CD4-positive, alpha-beta T cell treated with Interleukin-15 for 4 hours (primary cell): ENCODE results near the gene C17orf107.
A peak's percentile ranks its signal among the peaks of the same experiment; 100 is the strongest.

Experiments used
- DNase-seq: peaks from one replicate; pipeline ENCODE4 v3.0.0-alpha.2; 2020; ENCODE audit warnings: low spot score

Gene C17orf107

GRCh38 chr17:4877089-4877488 lies 22.2 kb upstream of the C17orf107 start:
- no peak for DNase-seq

- no peak for DNase-seq
Measured at GRCh38 chr17:4879601-4880000, 19.7 kb upstream of the C17orf107 start.

- DNase-seq: no peak
Measured at GRCh38 chr17:4880857-4881256, 18.5 kb upstream of the C17orf107 start.

GRCh38 chr17:4881761-4882555 lies 17.4 kb upstream of the C17orf107 start:
- DNase-seq: peak; percentile 62

DNA sequence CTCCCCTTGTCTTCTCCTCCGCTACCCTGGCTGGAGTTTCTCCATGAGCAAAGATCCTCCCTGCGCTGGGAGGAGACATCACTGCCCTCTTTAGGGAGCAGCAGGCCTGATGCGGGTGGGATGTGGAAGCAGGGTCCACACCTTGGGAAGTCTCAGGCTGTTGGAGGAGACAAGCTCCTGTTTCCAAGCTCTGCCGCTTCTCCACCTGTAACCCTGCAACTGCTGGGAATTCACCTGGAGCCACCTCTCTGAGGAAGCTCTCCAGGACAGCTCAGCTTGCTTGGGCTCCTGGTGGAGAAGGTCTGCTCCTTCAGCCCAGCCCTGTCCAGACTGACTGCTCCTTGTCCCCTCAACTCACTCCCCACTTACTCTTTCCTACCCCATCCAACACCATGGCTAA lies 14.8 kb upstream of the C17orf107 start:
- no peak for DNase-seq

DNA sequence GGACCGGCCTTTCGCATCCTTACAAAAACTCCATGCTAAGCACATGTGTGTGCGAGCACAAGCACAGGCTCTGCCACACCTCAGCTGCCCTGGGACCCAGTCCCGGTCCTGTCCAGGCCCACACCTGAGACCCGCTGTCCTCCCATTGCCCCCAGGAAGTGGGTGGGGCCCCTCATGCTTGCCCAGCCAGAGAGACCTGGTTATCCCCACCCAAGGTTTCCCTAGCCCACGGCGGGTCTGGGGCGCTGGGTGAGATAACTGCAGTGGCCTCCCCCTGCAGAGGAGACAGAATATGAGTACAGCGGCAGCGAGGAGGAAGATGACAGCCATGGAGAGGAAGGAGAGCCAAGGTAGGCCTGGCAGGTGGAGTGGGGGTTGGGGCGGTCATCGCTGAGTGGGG lies 12.5 kb upstream of the C17orf107 start:
- no peak for DNase-seq

DNA sequence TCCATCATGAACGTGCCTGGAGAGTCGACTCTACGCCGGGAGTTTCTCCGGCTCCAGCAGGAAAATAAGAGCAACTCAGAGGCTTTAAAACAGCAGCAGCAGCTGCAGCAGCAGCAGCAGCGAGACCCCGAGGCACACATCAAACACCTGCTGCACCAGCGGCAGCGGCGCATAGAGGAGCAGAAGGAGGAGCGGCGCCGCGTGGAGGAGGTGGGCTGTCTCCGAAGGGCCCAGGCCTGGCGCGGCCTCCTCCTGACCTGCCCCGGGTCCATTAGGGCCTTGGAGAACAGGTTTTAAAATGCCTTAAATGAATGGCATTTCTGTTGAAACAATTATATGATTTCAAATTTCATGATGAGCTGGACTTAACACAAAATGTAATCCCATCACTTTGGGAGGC lies 11.8 kb upstream of the C17orf107 start:
- DNase-seq: no peak

GRCh38 chr17:4891411-4892410 lies 7.6 kb upstream of the C17orf107 start:
- no peak for DNase-seq

DNA sequence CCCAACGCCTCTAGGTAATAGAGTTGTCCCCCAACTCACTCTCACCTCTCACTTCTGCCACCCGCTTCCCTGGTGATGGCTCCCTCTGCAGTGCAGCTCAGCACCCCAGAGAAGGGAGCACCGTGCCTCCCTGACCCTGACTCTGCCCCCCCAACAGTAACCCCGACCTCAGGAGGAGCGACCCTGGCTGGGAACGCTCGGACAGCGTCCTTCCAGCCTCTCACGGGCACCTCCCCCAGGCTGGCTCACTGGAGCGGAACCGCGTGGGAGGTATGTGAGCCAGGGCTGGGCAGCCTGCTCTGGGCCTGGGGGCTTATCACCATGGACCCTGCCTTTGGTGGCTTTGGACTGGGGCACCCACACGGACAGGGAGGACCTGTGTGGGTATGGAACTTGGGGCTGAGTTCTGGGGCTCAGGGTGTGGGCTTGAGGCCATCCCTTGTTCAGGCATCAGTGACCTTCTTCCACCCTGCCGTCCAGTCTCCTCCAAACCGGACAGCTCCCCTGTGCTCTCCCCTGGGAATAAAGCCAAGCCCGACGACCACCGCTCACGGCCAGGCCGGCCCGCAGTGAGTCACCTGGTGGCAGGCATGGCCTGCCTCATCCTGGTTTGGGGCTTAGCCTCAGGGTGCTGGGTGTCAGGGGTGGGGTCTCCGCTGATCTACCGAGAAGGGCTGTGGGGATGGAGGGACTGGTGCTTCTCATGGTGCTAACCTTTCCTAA lies 6.7 kb upstream of the C17orf107 start:
- DNase-seq: no peak

GRCh38 chr17:4893272-4893671 lies 6.1 kb upstream of the C17orf107 start:
- no peak for DNase-seq

DNA sequence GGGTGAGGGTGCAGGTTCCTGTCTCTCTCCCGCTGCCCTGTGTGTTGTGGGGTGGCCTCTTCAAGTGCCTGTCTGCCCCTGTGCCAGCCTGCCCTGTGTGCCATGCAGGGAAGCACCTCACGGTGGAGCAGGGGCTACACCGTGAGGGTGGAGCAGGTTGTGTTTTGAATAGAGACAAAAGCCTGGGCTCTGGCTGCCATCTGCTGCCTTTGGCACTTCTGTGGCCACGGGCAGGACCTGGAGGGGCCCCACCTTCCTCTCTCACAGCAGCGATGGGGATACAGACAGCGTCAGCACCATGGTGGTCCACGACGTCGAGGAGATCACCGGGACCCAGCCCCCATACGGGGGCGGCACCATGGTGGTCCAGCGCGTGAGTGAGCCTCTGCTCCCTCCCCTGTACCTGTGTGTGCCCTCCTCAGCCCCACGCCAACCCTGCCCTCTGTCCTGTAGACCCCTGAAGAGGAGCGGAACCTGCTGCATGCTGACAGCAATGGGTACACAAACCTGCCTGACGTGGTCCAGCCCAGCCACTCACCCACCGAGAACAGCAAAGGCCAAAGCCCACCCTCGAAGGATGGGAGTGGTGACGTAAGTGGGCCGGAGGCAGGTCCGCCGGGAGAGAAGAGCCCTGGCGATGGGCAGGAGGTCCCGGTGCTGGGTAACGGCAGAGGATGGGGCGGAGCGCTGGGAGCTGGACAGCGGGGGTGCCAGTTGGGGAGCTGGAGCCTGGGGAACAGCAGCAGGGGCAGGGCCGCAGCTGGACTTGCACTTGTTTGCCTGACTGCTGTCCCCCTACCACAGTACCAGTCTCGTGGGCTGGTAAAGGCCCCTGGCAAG lies 5.4 kb upstream of the C17orf107 start:
- DNase-seq: no peak

DNA sequence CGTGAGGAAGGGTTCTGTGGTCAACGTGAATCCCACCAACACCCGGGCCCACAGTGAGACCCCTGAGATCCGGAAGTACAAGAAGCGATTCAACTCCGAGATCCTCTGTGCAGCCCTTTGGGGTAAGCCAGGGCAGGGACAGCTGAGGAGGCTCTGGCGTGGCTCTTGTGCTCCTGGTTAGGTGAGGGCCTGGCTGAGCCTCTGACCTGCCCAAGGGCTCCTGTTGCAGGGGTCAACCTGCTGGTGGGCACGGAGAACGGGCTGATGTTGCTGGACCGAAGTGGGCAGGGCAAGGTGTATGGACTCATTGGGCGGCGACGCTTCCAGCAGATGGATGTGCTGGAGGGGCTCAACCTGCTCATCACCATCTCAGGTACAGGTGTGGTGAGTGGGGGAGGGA lies 4.2 kb upstream of the C17orf107 start:
- DNase-seq: no peak

- no peak for DNase-seq
Measured at GRCh38 chr17:4895657-4896331, 3.5 kb upstream of the C17orf107 start.

DNA sequence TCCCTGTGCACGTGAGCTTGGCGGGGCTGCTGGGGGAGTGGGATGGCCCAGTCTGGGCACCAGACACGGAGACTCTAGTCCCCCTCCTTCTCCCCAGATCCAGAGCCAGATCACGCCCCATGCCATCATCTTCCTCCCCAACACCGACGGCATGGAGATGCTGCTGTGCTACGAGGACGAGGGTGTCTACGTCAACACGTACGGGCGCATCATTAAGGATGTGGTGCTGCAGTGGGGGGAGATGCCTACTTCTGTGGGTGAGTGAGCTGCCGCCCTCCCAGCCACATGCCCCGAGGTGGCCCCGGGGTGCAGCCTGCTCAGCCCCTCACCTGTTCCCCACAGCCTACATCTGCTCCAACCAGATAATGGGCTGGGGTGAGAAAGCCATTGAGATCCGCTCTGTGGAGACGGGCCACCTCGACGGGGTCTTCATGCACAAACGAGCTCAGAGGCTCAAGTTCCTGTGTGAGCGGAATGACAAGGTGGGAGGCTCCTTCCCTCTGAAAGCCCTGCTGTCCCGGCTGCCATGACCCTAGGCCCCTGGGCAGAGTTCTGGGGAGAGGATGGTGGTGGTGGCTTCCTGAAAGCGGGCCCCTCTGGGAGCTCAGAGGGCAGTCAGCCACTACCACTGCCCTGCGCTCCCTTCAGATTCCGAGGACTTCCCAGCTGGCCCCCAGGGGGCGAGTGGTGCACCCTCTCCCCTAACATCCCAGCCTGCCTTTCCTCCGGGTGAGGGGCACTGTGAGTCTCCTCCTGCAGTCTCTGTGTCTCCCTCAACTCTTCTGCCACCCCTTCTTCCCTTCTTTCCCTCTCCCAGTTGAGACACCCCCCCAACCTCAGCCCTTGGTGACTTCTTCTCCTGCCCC lies 2.8 kb upstream of the C17orf107 start:
- no peak for DNase-seq

- DNase-seq: no peak
Measured at GRCh38 chr17:4897198-4897687, 2.1 kb upstream of the C17orf107 start.

- DNase-seq: no peak
Measured at GRCh38 chr17:4897785-4898184, 1.6 kb upstream of the C17orf107 start.

GRCh38 chr17:4898351-4898750 lies 985 bp upstream of the C17orf107 start:
- no peak for DNase-seq

GRCh38 chr17:4898927-4899326 lies 409 bp upstream of the C17orf107 start:
- DNase-seq: no peak

- peak; percentile 56 for DNase-seq
Measured at GRCh38 chr17:4900231-4901107, 1.1 kb downstream of the C17orf107 start.
